ENCODE results near the gene TTC39C. TPM values are rescaled to one million over a fixed set of nuclear protein-coding genes. Genes with fewer than 3 reads are reported as not detected.
A peak's percentile ranks its signal among the peaks of the same experiment; 100 is the strongest.

TTC39C gene
- total and polyA plus RNA-seq, 2 experiments from 2014 or later = 69.4 to 136 TPM

- TF ChIP-seq ZNF331 (CRISPR knock-in tag; IDR thresholded peaks at IDR 0.05; ENCODE audit: low read depth) = no peak
- no peak for TF ChIP-seq CTCF (conservative IDR thresholded peaks at IDR 0.05; ENCODE audit: low read depth in 2 of 2)
- TF ChIP-seq CREB1 (CRISPR knock-in tag; IDR thresholded peaks at IDR 0.05; ENCODE audit: low read depth) = no peak
- TF ChIP-seq JUNB (IDR thresholded peaks at IDR 0.05; ENCODE audit: unreplicated experiment) = no peak
- no peak for TF ChIP-seq POLR2AphosphoS5 (IDR thresholded peaks at IDR 0.05; ENCODE audit: low read depth)
- TF ChIP-seq STAT1 (IDR thresholded peaks at IDR 0.05; ENCODE audit: unreplicated experiment) = no peak
- no peak for TF ChIP-seq ZNF114 (CRISPR knock-in tag; IDR thresholded peaks at IDR 0.05)
- TF ChIP-seq EZH2 (IDR thresholded peaks at IDR 0.05; ENCODE audit: low read depth, unreplicated experiment) = no peak
- no peak for TF ChIP-seq NANOG (IDR thresholded peaks at IDR 0.05; ENCODE audit: borderline replicate concordance)
- no peak for TF ChIP-seq EZH2phosphoT487 (IDR thresholded peaks at IDR 0.05; ENCODE audit: unreplicated experiment)
- no peak for TF ChIP-seq ETS1 (IDR thresholded peaks at IDR 0.05)
- no peak for TF ChIP-seq REST (IDR thresholded peaks at IDR 0.05; ENCODE audit: unreplicated experiment)
These were observed 16.8 kb downstream of the TTC39C start (continued) for GRCh38 chr18:24031318-24031717.

- H3K4me2 ChIP-seq = no peak overlapping the region
- Mint-ChIP-seq H3K9me3 (no peaks in the 10 kb centered on the region), H3K36me3 (ENCODE audit: low read depth) (no peaks in the 10 kb centered on the region), H3K27ac (no peak overlapping the region), H3K4me1 (peaks cover 21% of the 10 kb centered on the region), H3K4me3 (no peak overlapping the region), H3K27me3 (ENCODE audit: insufficient read depth, low read depth, poor library complexity) (no peaks in the 10 kb centered on the region)
- H3K4me3 ChIP-seq = no peak overlapping the region
- H3K4me1 ChIP-seq (ENCODE audit: insufficient read depth) = peaks cover 37% of the 10 kb centered on the region
- H3K9me2 ChIP-seq (ENCODE audit: insufficient read depth) = no peaks in the 10 kb centered on the region
- TF ChIP-seq EZH2 (IDR thresholded peaks at IDR 0.05; ENCODE audit: low read depth, unreplicated experiment) (no peak), JUNB (IDR thresholded peaks at IDR 0.05; ENCODE audit: unreplicated experiment) (no peak), ETS1 (IDR thresholded peaks at IDR 0.05) (no peak)
- H3K27me3 ChIP-seq (ENCODE audit: insufficient read depth) = no peaks in the 10 kb centered on the region
- peaks cover 44% of the 10 kb centered on the region for H4K20me1 ChIP-seq (replicated peaks; ENCODE audit: insufficient read depth)
- H3K79me2 ChIP-seq (replicated peaks; ENCODE audit: insufficient read depth) = peaks cover 100% of the 10 kb centered on the region
- no peak for ATAC-seq
- no peaks in the 10 kb centered on the region; the same call in 1 of the 2 replicates for H3F3A ChIP-seq (replicated peaks; ENCODE audit: low read depth)
- H2AFZ ChIP-seq = no peak overlapping the region
- no peaks in the 10 kb centered on the region for H3K36me3 ChIP-seq (ENCODE audit: insufficient read depth)
- no peak for DNase-seq (ENCODE audit: low spot score)
- H3K27ac ChIP-seq (ENCODE audit: low read depth) = peak overlapping the region; percentile 23; the same call in 1 of the 2 replicates
These were observed 17.4 kb downstream of the TTC39C start for GRCh38 chr18:24031916-24032315.

Data from GM23338 (cell line).